Thymus (tissue), 11 donors: ENCODE data around the gene POTEF. TPM values are rescaled to one million over a fixed set of nuclear protein-coding genes. Genes with fewer than 3 reads are reported as not detected.
"Not testable (repeated sequence)": the region's sequence is repeated elsewhere in the genome, so short reads cannot be mapped to it uniquely, and the experiment has no call there.

Source experiments
- DNase-seq, 9 donors: peaks; one replicate each; pipeline ENCODE4 v3.0.0-alpha.2; 2013; ENCODE audit warnings: low spot score in 9 of 9, low read depth in 6 of 9, missing footprints in 1 of 9
- H3K27ac ChIP-seq, 2 donors: one replicate each; pipeline ENCODE4 v1.5.1; 2013; ENCODE audit warnings: control low read depth in 1 of 2, low read depth in 1 of 2, low read length in 1 of 2, mild to moderate bottlenecking in 1 of 2, moderate library complexity in 1 of 2
- H3K27me3 ChIP-seq, 2 donors: one replicate each; pipeline ENCODE4 v1.5.1; 2013; ENCODE audit warnings: low read length in 1 of 2; ENCODE audit not compliant: control insufficient read depth in 2 of 2, insufficient read depth in 1 of 2
- H3K36me3 ChIP-seq, 2 donors: one replicate each; pipeline ENCODE4 v1.5.1; 2013; ENCODE audit warnings: low read length in 1 of 2, mild to moderate bottlenecking in 1 of 2, moderate library complexity in 1 of 2; ENCODE audit not compliant: control insufficient read depth in 2 of 2, insufficient read depth in 2 of 2
- H3K4me1 ChIP-seq, 2 donors: one replicate each; pipeline ENCODE4 v1.5.1; 2013; ENCODE audit warnings: low read length in 2 of 2; ENCODE audit not compliant: control insufficient read depth in 2 of 2, insufficient read depth in 2 of 2
- H3K4me3 ChIP-seq, 2 donors: one replicate each; pipeline ENCODE4 v1.5.1; 2013; ENCODE audit warnings: low read length in 2 of 2, control low read depth in 1 of 2, mild to moderate bottlenecking in 1 of 2
- H3K9me3 ChIP-seq, 2 donors: one replicate each; pipeline ENCODE4 v1.5.1; 2013; ENCODE audit warnings: low read length in 1 of 2, mild to moderate bottlenecking in 1 of 2; ENCODE audit not compliant: control insufficient read depth in 2 of 2, insufficient read depth in 1 of 2
- WGBS: extraction: QIAGEN DNeasy Blood & Tissue Kit; methylation state at CpG from one replicate; pipeline ENCODE4 v1.1.7; 2013; 5-methylcytosine and 5-hydroxymethylcytosine counted together
- polyA plus RNA-seq: library from polyadenylated mRNA; stranded (reverse); fragments of 200-250 nt; gene quantifications from one replicate; pipeline ENCODE4 v1.2.3, GENCODE V29; 2013
- total RNA-seq: library from RNA; stranded (reverse); fragments of 120-200 nt; gene quantifications from one replicate; pipeline ENCODE4 v1.2.4, GENCODE V29; 2013
- donor health status: healthy.

Gene POTEF
- total and polyA plus RNA-seq, 2 donors, result under 0.01 TPM; not detected in 1

GRCh38 chr2:130154773-130155765 is 26.0 kb upstream of the POTEF start:
- H3K36me3 ChIP-seq, result peaks cover 27 to 58% of the 10 kb centered on the region in 2 donors

DNA sequence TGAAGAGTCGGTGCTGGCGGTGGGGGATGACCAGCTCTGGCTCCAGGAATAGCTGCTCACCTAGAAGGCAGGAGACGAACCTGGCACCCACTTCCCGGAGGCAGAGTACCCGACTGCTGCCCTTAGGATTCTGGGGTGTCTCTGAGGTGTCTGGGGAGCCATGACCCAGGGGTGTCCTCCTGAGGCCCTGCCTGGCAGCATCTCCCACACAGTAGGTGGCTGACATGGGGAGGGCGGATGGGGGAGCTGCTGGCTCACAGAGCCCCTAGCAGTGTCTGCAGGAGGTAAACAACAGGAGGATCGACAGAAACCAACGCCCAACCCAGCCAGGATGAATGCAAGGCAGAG is 25.4 kb upstream of the POTEF start:
- H3K9me3 ChIP-seq, H3K4me3 ChIP-seq, H3K27ac ChIP-seq, DNase-seq, H3K27me3 ChIP-seq, H3K4me1 ChIP-seq: not testable (repeated sequence)
- 97% methylated on average over 8 of the region's 8 CpGs for WGBS
- H3K36me3 ChIP-seq, result peaks cover 26 to 52% of the 10 kb centered on the region in 2 donors

More at GRCh38 chr2:130154773-130155765, 26.0 kb upstream of the POTEF start:
- DNase-seq, result no peak
- no peak overlapping the region for H3K27ac ChIP-seq
- H3K9me3 ChIP-seq, result no peaks in the 10 kb centered on the region
- no peaks in the 10 kb centered on the region for H3K4me1 ChIP-seq
- 98% methylated on average over 29 of the region's 29 CpGs for WGBS
- H3K27me3 ChIP-seq, result no peaks in the 10 kb centered on the region
- H3K4me3 ChIP-seq, result no peak overlapping the region

- 97% methylated on average over 23 of the region's 23 CpGs for WGBS
- not testable (repeated sequence) for H3K4me1 ChIP-seq, DNase-seq, H3K9me3 ChIP-seq, H3K27me3 ChIP-seq, H3K4me3 ChIP-seq, H3K27ac ChIP-seq
- peaks cover 26 to 48% of the 10 kb centered on the region in 2 donors for H3K36me3 ChIP-seq
Measured at GRCh38 chr2:130153721-130154422, 24.9 kb upstream of the POTEF start.

- Histone ChIP-seq H3K4me3 (no peak overlapping the region), H3K27me3 (no peaks in the 10 kb centered on the region), H3K27ac (no peak overlapping the region), H3K9me3 (no peaks in the 10 kb centered on the region), H3K4me1 (no peaks in the 10 kb centered on the region), H3K36me3 (peaks cover 24 to 42% of the 10 kb centered on the region in 2 donors)
- DNase-seq, result no peak
- 97% methylated on average over 25 of the region's 25 CpGs for WGBS
Measured at GRCh38 chr2:130152816-130153595, 24.0 kb upstream of the POTEF start.

DNA sequence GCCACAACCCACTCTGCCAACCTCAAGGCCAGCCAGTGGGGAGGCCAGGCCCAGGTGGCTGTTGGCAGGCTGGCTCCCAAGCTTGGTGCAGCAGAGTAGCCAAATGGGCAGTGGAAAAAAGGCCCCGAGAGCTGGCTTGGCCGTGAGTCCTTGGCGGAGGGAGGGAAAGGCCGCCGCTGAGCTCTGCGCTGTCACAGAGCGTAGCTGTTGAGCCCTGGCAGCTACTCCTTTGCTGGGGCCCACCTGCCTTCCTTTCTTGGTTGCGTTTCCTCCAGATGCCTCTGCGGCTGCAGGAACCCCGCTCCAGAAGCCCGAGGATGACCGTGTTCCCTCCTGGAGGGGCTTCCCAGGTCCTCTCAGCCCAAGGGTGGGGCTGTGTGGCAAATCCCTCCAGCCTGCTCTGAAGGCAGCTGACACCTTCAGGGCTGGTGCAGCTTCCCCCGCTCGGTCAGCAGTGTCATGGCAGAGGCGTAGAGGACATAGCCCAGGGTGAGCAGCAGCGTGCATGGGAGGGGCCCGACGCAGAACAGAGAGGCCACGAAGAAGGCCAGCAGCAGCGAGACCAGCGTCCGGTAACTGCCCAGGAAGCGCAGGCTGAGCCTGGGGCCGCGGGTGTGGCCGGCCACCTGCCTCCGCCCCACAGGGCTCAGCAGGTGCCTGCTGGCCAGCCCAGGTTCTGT is 23.3 kb upstream of the POTEF start:
- H3K36me3 ChIP-seq, result peaks cover 24 to 42% of the 10 kb centered on the region in 2 donors
- H3K4me3 ChIP-seq, H3K9me3 ChIP-seq, H3K4me1 ChIP-seq, H3K27me3 ChIP-seq, DNase-seq, H3K27ac ChIP-seq: not testable (repeated sequence)
- 98% methylated on average over 27 of the region's 27 CpGs for WGBS

GRCh38 chr2:130151145-130151512 is 22.1 kb upstream of the POTEF start:
- WGBS, result 78% methylated on average over 5 of the region's 5 CpGs
- not testable (repeated sequence) for DNase-seq, H3K4me1 ChIP-seq, H3K4me3 ChIP-seq, H3K9me3 ChIP-seq, H3K27me3 ChIP-seq, H3K27ac ChIP-seq
- peaks cover 24 to 38% of the 10 kb centered on the region in 2 donors for H3K36me3 ChIP-seq

GRCh38 chr2:130150181-130151144 is 21.4 kb upstream of the POTEF start:
- H3K4me3 ChIP-seq, result no peak overlapping the region
- no peak for DNase-seq
- H3K4me1 ChIP-seq, result no peaks in the 10 kb centered on the region
- 97% methylated on average over 23 of the region's 23 CpGs for WGBS
- H3K27me3 ChIP-seq, result peaks cover 0 to 4% of the 10 kb centered on the region in 2 donors
- peaks cover 24 to 34% of the 10 kb centered on the region in 2 donors for H3K36me3 ChIP-seq
- H3K27ac ChIP-seq, result no peak overlapping the region
- H3K9me3 ChIP-seq, result no peaks in the 10 kb centered on the region

DNA sequence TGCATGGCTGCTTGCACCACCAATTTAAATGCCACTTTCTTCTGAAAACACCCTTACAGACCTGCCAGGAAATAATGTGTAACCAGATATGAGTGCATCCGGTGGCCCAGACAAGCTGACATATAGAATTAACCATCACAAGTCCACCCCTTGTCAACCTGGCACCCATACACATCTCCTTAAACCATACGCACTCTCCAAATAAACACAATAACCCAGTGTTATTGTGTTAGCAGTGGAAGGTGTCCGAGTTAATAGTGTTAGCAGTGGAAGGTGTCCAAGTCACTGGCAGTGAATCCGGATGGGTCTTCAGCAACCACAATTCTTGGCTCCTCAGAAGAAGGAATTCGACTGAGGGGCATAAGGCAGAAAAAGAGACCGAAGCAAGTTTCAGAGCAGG is 19.5 kb upstream of the POTEF start:
- whole genome bisulfite sequencing, result 74% methylated on average over 6 of the region's 6 CpGs
- H3K4me1 ChIP-seq, DNase-seq, H3K27ac ChIP-seq, H3K4me3 ChIP-seq, H3K9me3 ChIP-seq: not testable (repeated sequence)
- Histone ChIP-seq H3K27me3 (peaks cover under 1 to 18% of the 10 kb centered on the region in 2 donors), H3K36me3 (peaks cover 16% of the 10 kb centered on the region in 2 donors)
